ENCODE measurements around the gene ZDHHC11.
"Not testable (repeated sequence)": the region's sequence is repeated elsewhere in the genome, so short reads cannot be mapped to it uniquely, and the experiment has no call there.

ZDHHC11 gene

DNA sequence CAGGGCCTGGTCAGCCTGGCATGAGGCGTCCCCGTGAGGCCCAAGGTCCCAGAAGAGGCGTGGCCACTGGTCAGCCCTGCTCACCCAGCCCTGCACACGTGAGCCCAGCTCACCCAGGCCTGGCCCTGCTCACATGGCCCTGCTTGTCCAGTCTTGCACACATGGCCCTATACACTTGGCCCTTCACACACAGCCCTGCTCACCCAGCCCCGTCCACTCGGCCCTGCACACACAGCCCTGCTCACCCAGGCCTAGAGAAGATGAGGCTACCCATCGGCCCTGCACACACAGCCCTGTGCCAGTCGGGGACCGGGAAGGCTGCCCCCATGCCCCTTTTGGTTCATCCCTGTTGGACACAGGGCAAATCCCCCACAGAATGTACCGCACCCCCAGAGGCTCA lies 94.6 kb downstream of the ZDHHC11 start:
- DNase-seq (ENCODE audit: low read depth in 1 of 2, low spot score in 1 of 2) = no peak
- H3K4me3 ChIP-seq (replicated peaks; ENCODE audit: insufficient read depth, low read length) = no peak overlapping the region
- peaks cover 17% of the 10 kb centered on the region for H3K27me3 ChIP-seq (ENCODE audit: insufficient read depth, poor library complexity, severe bottlenecking)
- TF ChIP-seq GABPA (IDR thresholded peaks at IDR 0.05; ENCODE audit: low read depth) = no peak
- TF ChIP-seq POLR2AphosphoS5 (IDR thresholded peaks at IDR 0.05; ENCODE audit: low read depth) = no peak
- TF ChIP-seq, protein P1, sequence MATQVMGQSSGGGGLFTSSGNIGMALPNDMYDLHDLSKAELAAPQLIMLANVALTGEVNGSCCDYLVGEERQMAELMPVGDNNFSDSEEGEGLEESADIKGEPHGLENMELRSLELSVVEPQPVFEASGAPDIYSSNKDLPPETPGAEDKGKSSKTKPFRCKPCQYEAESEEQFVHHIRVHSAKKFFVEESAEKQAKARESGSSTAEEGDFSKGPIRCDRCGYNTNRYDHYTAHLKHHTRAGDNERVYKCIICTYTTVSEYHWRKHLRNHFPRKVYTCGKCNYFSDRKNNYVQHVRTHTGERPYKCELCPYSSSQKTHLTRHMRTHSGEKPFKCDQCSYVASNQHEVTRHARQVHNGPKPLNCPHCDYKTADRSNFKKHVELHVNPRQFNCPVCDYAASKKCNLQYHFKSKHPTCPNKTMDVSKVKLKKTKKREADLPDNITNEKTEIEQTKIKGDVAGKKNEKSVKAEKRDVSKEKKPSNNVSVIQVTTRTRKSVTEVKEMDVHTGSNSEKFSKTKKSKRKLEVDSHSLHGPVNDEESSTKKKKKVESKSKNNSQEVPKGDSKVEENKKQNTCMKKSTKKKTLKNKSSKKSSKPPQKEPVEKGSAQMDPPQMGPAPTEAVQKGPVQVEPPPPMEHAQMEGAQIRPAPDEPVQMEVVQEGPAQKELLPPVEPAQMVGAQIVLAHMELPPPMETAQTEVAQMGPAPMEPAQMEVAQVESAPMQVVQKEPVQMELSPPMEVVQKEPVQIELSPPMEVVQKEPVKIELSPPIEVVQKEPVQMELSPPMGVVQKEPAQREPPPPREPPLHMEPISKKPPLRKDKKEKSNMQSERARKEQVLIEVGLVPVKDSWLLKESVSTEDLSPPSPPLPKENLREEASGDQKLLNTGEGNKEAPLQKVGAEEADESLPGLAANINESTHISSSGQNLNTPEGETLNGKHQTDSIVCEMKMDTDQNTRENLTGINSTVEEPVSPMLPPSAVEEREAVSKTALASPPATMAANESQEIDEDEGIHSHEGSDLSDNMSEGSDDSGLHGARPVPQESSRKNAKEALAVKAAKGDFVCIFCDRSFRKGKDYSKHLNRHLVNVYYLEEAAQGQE (IDR thresholded peaks at IDR 0.05; ENCODE audit: insufficient replicate concordance, low read depth) = no peak
- TF ChIP-seq, protein P2, sequence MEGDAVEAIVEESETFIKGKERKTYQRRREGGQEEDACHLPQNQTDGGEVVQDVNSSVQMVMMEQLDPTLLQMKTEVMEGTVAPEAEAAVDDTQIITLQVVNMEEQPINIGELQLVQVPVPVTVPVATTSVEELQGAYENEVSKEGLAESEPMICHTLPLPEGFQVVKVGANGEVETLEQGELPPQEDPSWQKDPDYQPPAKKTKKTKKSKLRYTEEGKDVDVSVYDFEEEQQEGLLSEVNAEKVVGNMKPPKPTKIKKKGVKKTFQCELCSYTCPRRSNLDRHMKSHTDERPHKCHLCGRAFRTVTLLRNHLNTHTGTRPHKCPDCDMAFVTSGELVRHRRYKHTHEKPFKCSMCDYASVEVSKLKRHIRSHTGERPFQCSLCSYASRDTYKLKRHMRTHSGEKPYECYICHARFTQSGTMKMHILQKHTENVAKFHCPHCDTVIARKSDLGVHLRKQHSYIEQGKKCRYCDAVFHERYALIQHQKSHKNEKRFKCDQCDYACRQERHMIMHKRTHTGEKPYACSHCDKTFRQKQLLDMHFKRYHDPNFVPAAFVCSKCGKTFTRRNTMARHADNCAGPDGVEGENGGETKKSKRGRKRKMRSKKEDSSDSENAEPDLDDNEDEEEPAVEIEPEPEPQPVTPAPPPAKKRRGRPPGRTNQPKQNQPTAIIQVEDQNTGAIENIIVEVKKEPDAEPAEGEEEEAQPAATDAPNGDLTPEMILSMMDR (IDR thresholded peaks at IDR 0.05; ENCODE audit: insufficient read depth, low read length) = no peak
- TF ChIP-seq SPI1 (IDR thresholded peaks at IDR 0.05; ENCODE audit: borderline replicate concordance, low read depth) = no peak
- no peak overlapping the region for H3K27ac ChIP-seq (replicated peaks)

GRCh38 chr5:754143-754632 lies 96.6 kb downstream of the ZDHHC11 start:
- not testable (repeated sequence) for H3K4me3 ChIP-seq (replicated peaks; ENCODE audit: insufficient read depth, low read length); DNase-seq (ENCODE audit: low read depth in 1 of 2, low spot score in 1 of 2); H3K27ac ChIP-seq (replicated peaks)
- peaks cover 12% of the 10 kb centered on the region for H3K27me3 ChIP-seq (ENCODE audit: insufficient read depth, poor library complexity, severe bottlenecking)

DNA sequence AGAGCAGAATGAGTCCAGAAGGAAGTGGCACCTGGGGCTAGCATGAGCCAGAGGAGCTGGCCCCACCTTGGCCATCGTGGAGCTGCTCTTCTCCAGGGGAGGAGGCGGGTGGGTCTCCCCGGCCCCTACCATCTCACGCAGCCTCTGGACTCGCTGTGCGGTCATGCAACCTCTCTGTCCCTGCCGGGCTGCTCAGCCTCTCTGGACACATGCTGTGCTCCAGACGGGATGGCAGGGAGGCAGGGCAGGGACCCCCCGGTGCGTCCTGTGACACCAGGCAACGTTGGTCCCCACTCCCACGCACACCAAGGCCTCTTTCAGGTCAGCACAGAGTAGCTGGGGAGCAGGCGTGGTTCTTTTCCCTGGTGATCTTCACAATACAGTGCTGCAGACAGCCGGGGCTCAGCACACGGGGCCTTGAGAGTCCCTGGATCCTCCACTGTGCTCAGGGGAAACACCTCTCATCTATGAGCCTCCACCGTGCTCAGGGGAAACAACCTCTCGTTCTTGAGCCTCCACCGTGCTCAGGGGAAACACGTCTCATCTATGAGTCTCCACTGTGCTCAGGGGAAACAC lies 97.1 kb downstream of the ZDHHC11 start:
- not testable (repeated sequence) for H3K27me3 ChIP-seq (ENCODE audit: insufficient read depth, poor library complexity, severe bottlenecking)

DNA sequence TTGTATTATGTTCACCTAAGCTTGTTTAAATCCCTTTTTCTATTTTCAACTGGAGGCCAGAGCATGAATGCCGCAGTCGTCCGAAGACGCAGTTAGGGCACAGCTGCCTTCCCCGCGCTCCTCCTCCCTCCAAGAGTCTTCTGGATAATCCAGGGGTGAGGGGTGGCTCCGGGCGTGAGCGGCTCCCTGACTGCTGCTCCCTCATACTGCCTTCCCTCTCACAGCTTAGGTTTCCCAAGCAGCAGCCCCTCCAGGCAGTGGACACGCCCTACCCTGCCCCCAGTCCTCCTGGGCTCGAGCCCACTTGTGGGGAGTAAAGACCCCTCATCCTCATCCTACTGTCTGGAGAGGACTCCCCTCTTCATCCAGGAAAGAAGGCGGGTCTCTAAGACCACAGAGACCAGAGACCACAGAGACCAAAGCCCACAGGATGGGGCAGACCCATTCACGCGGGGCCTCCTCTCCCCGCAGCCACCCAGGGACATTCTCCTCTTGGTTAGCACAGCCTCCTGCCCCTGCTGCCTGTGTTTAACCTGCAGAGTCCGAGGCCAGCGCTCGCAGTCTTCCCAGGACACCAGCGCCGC lies 98.2 kb downstream of the ZDHHC11 start:
- H3K4me3 ChIP-seq (replicated peaks; ENCODE audit: insufficient read depth, low read length); DNase-seq (ENCODE audit: low read depth in 1 of 2, low spot score in 1 of 2); H3K27me3 ChIP-seq (ENCODE audit: insufficient read depth, poor library complexity, severe bottlenecking); H3K27ac ChIP-seq (replicated peaks): not testable (repeated sequence)

More for the DNA sequence above, 97.1 kb downstream of the ZDHHC11 start:
- DNase-seq (ENCODE audit: low read depth in 1 of 2, low spot score in 1 of 2); H3K4me3 ChIP-seq (replicated peaks; ENCODE audit: insufficient read depth, low read length); H3K27ac ChIP-seq (replicated peaks): not testable (repeated sequence)

GRCh38 chr5:751992-752391 lies 98.8 kb downstream of the ZDHHC11 start:
- not testable (repeated sequence) for H3K27ac ChIP-seq (replicated peaks); H3K27me3 ChIP-seq (ENCODE audit: insufficient read depth, poor library complexity, severe bottlenecking); DNase-seq (ENCODE audit: low read depth in 1 of 2, low spot score in 1 of 2); H3K4me3 ChIP-seq (replicated peaks; ENCODE audit: insufficient read depth, low read length)

- Histone ChIP-seq H3K27me3 (ENCODE audit: insufficient read depth, poor library complexity, severe bottlenecking) (no peaks in the 10 kb centered on the region), H3K4me3 (replicated peaks; ENCODE audit: insufficient read depth, low read length) (no peak overlapping the region), H3K27ac (replicated peaks) (no peak overlapping the region)
- no peak for DNase-seq (ENCODE audit: low read depth in 1 of 2, low spot score in 1 of 2)
- no peak for TF ChIP-seq SPI1 (IDR thresholded peaks at IDR 0.05; ENCODE audit: borderline replicate concordance, low read depth)
- TF ChIP-seq POLR2AphosphoS5 (IDR thresholded peaks at IDR 0.05; ENCODE audit: low read depth) = no peak
- TF ChIP-seq, protein P1 (IDR thresholded peaks at IDR 0.05; ENCODE audit: insufficient replicate concordance, low read depth) = no peak
- TF ChIP-seq, protein P2 (IDR thresholded peaks at IDR 0.05; ENCODE audit: insufficient read depth, low read length) = no peak
- no peak for TF ChIP-seq GABPA (IDR thresholded peaks at IDR 0.05; ENCODE audit: low read depth)
Measured at GRCh38 chr5:751496-751895, 99.3 kb downstream of the ZDHHC11 start.

DNA sequence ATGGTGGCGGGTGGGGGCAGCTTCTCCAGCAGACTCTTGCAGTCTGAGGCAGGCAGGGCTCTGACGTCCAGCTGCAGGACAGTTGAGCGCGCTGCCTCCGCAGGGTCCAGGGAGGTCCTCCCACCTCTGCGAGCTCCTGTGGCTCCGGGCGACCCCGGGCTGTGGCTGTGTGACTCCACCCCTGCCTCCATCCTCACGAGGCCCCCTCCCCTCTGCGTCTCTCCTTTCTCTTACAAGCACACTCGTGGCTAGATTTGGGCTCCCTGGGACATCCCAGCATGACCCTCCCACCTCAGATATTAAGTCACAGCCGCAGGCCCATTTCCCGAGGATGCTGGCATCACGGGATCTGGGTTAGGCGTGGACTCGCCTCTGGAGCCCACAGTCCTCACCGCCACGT lies 100.6 kb downstream of the ZDHHC11 start:
- not testable (repeated sequence) for H3K27ac ChIP-seq (replicated peaks); H3K4me3 ChIP-seq (replicated peaks; ENCODE audit: insufficient read depth, low read length); DNase-seq (ENCODE audit: low read depth in 1 of 2, low spot score in 1 of 2); H3K27me3 ChIP-seq (ENCODE audit: insufficient read depth, poor library complexity, severe bottlenecking)
